GM10847 (cell line): ENCODE data around the gene NAV2.

Source experiments
- POLR2A ChIP-seq: IDR thresholded peaks from 2 replicates; pipeline ENCODE4 v1.6.1; 2011; ENCODE audit not compliant: insufficient read length; ENCODE audit errors: extremely low read depth

NAV2 gene

DNA sequence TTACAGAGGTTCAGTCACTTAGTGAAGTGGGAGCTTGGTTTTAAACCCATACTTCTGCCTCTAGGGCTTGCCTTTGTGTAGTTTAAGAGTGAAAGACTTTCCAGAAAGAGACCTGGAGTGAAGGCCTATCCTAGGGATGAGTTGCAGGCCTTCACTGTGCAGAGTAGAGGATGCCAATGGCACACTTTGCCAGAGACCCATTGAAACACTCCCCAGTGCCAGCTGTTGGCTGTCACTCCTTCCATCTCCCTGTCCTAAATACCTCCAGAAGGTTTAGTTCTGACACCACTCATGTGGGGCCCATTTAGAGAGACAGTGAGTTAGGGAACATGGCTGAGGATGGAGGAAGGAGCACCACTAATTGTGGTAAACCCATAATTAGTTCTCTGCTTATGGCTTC is 31.5 kb downstream of the NAV2 start:
- TF ChIP-seq POLR2A = no peak

DNA sequence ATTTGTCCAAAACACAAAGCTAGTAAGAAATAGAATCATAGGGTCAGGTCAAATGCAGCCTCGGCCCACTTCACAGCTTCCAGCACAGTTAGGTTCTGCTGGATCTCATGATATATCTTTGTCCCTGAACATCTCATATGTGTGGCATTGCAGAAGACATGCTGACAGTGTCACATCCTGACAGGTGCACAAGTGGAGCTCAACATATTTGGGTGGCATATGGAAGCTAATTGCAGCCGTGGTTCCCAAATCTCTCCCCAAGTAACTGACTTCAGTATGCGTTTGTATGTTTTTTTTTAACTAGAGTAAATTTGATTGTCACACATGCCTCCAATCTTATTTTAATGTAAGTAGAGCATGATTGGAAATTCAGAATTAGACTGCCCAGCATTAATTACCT is 33.4 kb downstream of the NAV2 start:
- no peak for TF ChIP-seq POLR2A

DNA sequence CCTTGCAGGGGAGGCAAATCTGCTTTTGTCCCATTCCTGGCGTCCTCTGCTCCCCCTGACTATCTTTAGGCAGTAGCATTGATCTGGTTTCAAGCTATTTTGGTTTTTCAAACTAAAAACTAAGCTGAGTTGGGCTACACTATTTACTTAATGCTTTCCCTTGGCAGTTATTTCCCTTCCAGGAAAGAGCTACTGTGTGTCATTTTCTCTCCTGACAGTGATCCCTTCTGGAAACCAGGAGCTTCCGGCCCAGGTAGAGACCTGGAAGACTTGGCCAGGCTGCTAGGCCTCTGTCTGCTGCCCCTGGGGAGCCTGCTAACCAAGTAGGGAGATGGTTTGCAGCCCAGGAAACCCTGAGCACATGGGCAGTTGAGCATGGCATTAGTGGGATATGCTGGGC is 35.0 kb downstream of the NAV2 start:
- TF ChIP-seq POLR2A = no peak

DNA sequence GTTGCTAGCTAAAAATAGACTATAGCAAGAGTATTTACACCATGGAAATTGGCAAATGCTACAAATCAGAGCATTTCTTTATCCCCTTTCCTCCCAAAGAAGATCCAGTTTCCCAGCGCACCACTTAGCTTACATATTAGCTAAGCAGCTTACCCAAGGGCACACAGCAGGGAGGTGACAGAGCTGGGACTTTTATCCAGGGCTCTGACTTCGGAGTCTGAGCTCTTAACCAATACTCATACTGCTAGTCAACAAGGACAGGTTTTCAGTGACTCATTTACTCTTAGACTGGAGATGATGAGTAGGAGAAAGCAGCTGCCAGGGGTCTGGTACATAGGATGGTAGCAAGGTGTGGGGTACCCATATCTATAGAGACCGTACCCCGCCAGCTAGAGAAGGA is 38.4 kb downstream of the NAV2 start:
- no peak for TF ChIP-seq POLR2A

DNA sequence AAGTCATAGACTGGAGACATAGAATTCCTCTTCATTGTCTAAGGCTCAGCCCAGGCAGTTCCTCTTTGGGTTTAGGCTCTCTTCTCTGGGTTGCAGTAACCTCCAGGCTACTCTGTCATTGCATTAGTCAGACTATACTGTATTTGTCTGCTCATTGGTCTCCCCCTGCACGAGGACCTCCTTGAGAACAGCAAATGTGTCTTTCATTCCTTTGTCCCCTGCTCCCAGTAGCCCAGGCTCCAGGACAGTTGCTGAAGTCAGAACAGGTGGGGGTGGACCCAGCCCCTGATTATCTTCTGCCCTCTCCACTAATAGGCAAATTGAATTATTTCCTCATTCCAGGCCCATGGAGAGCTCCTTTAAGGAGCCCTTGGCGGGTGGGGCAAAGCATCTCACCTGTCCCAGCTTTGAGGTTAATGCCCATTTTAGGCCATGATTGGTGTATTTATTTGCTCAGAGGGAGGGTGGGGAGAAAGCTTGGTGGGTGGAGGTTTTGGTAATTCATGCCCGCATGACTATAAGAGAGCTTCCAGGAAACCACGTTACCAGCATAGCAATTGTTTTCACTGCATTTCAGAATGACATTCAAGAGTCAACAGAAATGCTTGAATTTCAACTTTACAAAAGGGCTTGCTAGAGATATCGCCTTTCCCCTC is 40.9 kb downstream of the NAV2 start:
- no peak for TF ChIP-seq POLR2A

DNA sequence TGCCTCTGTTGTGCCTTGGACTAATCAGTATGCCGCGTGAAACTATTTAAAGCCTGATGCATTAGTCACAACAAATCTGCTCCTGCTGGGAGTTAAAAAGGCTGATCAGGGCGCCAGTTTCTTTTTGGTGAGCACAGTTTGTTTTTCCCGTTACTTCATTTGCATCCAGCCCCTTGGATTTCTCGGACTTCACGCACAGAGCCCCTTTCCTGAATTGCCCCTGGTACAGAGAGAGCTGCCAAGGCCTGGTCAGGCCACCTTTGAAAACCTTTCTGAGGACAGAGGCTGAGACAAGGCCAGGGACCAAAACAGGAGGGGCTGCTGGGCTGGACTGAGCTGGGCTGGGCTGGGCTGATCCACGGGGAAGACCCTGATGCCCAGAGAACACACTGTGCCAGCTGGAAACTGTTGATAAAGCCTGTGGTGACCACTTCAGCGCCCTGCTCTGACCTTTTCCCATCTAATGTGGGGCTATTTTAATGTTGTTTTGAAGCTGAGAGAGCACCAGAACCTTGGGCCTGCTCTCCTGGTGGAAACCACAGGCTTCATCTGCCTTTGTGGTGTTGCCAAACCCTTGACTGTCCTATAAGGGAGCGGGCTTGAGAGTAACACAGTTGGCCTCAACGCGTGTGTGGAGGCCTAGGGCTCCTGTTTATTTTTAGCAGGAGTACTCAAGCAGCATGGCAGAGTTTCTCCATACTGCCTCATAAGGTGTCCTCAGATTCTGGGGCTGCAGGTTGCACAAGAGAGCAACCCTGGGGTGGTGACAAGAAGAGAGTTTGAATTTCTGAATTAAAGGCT is 44.2 kb downstream of the NAV2 start:
- no peak for TF ChIP-seq POLR2A

DNA sequence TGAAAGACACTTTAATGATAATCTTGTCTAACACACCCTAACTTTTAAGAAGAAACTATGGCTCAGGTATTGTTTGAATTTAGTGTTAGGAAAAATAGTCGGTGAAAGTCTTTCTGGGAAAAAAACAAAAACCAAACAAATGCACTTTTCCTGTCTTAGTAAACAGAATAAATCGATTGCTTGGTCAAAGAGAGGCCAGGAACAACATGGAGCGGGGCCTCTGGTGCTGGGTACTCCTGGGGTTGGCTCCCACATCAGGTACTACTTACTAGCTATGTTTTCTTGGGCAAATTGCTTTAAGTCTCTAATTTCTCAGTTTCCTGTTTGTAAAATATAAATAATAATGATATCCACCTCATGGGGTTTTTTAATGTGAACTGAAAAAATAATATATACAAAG is 46.8 kb downstream of the NAV2 start:
- no peak for TF ChIP-seq POLR2A

DNA sequence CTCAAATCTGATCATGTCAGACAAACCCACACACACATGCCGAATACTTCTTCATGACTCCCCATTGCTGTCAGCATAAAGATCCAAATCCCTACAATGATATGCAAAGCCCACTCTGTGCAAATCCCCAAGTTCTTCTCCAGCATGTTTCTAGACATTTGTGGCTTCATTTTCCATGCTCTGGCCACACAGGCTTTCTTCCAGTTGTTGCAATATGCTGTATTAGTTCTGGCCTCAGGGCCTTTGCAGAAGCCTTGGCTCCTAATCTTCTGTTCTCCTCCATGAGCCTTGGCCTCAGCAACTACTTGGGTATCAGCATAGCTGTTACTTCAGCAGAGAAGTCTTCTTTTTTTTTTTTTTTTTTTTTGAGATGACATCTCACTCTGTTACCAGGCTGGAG is 49.6 kb downstream of the NAV2 start:
- TF ChIP-seq POLR2A = no peak

DNA sequence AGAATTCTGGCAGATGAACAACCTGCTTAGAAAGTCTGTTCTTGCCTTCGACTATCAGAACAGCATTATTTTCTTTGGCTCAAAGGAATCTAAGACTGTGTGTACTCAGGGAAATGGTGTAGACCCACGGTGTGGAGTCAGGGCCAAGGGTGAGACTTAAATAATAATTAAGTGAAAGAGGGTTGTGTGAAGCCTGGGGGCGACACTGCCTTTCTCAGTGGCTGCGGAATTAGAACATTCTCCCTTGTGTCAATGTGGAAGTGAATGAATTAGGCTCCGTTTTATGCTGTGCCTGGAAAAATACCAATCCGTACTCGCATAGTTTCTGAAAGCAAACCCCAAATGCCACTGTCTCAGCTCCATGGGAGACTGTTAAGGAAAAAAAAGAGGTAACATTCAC is 50.7 kb downstream of the NAV2 start:
- TF ChIP-seq POLR2A = no peak

DNA sequence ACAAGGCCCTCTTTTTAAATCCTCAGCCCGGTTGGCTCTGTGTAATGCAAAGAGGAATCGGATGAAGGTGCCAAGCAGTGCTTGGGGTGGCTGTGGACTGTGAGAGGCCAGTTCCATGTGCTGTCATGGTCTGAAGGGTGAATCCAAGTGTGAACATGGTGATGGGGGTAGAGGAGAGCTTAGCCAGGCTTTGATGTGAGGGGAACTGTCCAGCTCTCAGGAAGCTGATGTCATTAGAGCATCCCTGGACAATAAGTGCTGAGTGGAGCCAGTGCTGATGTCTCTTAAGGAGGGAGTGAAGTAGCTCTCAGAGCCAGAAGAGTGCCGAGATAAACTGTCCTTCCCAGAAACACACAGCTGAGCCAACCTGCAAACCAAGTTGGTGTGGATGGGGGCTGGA is 53.6 kb downstream of the NAV2 start:
- TF ChIP-seq POLR2A = no peak

DNA sequence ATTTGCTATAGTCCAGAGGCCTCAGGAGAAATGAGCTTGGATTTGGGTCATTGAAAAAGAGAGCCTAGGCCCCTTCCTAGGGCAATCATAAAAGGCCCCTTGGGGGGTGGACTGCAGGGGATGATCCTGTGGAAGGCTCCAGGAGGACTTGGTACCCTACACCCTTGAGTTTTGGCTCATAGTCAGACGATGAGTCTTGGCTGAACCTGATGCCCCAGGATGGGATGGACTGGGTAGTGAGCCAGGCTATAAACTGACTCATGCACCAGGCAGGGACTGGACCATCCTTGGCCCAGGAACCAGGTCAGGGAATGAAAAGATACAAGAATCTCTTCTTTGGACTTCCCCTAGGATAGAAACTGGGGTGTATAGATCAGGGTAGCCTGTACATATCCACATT is 54.2 kb downstream of the NAV2 start:
- TF ChIP-seq POLR2A = no peak

DNA sequence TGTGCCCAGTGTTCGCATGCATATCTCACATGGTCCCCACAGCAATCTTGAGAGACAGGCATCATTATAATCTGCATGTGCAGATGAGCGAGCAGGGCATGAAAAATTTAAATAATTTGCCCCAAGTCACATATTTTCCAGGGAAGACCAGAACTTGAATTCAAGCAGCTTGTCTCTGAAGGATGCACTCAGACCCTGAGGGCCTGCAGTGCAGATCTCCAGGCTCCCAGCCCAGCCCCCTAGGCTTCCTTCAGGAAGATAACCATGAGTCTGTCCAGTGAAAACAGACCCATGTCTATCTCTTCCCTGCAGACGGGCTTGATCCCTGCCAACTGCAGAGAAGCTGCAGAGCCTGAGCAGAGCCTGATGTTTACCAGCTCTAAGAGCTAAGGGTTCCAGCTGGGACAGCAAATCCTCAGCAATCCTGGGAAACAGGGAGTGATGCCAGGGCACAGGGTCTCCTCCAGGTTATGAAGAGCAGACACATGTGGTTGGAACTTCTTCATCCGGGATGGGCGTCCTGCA is 55.1 kb downstream of the NAV2 start:
- no peak for TF ChIP-seq POLR2A

DNA sequence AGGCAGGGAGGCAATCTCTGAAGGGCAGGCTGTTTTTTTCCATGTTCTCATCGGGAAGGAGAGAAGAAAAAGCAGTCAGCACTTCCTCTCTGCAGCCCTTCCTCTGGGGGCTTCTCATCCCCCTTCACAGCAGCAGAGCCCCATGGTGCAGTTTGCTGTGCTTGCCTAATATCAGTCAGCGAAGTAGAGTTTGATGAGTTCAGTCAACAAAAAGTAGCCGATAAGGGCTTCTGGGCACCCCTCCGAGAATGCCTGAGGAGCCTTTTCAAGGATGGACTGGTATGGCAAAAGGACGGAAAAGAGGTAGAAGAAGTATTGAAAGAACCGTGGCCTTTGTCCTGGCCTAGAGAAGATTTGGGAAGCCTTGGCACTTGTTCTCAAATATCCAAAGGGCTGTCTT is 55.6 kb downstream of the NAV2 start:
- no peak for TF ChIP-seq POLR2A

DNA sequence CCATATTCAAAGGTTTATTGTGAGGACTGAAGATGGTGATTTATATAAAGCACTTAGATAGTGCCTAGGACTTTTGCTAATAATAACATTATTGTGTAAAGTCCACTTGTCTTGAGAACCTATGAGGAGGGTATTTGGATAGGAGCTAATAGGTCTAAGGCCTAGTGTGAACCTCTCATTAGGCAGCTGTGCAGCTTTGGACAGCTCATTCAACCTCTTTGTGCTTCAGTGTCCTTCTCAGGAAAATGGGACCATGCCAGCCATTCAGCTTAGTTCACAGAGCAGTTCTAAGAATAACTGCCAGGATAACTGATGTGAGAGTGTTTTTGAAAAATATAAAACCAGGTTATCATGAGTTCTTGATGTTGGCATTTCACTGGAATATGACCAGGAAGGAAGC is 56.2 kb downstream of the NAV2 start:
- no peak for TF ChIP-seq POLR2A

DNA sequence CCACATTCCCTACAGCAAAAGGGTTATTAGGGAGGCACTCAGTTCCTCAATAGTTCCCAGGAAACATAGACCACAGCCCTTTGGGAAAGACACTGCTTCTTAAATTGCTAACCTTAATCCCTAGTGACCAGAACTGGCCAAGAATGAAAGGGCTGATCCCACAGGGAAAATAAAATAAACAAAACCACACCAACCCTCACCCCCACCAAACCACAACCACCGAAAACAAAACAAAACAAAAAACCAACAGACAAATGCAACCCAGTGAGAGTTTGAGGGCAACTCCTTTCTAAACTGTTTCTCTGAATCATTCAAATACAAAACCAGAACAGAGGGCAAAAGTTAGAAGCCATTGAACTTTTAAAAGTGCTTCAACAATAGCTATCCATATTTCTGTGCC is 57.2 kb downstream of the NAV2 start:
- TF ChIP-seq POLR2A = no peak

DNA sequence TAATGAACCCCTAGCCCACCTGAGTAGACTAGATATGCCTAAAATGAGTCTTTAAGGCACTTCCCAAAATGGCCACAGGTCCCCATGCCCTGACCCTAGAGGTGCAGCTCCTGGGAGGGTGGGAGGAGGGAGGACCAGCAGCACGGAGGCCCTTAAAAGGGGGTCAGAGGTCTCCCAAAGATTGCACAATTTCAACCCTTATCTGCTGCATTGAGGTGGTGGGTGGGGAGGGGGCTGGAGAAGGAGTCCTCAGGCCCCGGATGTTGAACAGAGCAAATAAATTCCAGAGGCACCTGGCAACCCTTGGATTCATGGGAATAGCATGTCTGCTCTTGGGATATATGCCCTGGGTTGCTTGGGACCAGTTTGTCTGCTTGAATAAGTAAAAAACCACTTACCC is 57.6 kb downstream of the NAV2 start:
- no peak for TF ChIP-seq POLR2A

DNA sequence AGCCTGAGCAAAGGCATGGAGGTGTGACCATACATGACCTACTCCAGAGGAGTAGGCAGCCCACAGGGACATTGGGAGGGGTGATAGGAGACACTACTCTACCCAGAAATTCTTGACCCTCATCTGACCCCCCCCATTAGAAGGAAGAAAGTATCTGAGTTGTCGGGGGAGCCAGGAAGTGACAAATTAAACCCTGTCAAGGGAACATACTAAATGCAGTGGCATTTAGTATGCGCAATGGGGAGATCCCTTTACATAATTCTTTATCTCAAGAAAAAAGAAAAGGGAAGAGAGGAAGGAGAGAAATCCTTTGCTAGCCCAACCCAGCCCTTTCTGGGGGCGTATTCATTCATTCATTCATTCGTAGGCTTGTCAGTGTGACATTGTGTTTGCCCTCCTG is 58.8 kb downstream of the NAV2 start:
- no peak for TF ChIP-seq POLR2A
